ENCODE measurements around the gene KCNMA1.

Gene KCNMA1

DNA sequence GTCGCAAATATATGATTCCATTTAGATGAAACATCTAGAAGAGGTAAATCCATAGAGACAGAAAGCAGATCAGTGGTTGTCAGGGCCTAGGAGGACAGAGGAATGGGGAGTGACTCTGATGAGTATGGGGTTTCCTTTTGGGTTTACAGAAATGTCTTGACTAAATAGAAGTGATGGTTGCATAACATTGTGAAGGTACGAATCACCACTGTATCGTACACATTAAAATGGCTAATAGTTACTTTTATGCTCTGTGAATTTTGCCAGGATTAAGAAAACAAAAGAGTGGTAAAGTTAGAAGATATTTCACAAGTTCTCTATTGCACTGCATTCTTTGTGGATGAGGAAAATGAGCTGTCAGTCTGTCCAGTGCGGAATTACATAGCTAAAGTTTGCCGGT lies 407.4 kb downstream of the KCNMA1 start:
- Histone ChIP-seq H3K27me3 (ENCODE audit: low read length) (no peaks in the 10 kb centered on the region), H3K36me3 (ENCODE audit: low read length) (no peaks in the 10 kb centered on the region), H3F3A (ENCODE audit: insufficient read depth) (no peaks in the 10 kb centered on the region), H3K9ac (ENCODE audit: low read length) (no peak overlapping the region), H3K9me2 (replicated peaks; ENCODE audit: insufficient read depth, low read length) (no peaks in the 10 kb centered on the region), H3K79me2 (ENCODE audit: insufficient read depth, low read length) (no peaks in the 10 kb centered on the region), H3K9me3 (ENCODE audit: insufficient read depth, low read length) (no peaks in the 10 kb centered on the region), H3K4me3 (ENCODE audit: insufficient read depth, low read length, poor library complexity, severe bottlenecking) (no peak overlapping the region), H3K4me2 (ENCODE audit: low read depth, low read length, poor library complexity, severe bottlenecking) (no peak overlapping the region), H3K27ac (ENCODE audit: low read depth, low read length) (no peak overlapping the region), H4K20me1 (ENCODE audit: low read depth, low read length) (no peaks in the 10 kb centered on the region), H2AFZ (ENCODE audit: low read depth, low read length, severe bottlenecking) (no peak overlapping the region)
- no peak for TF ChIP-seq CTCF (IDR thresholded peaks at IDR 0.05; ENCODE audit: insufficient read depth, low read length, poor library complexity, severe bottlenecking)
- no peak for TF ChIP-seq EZH2phosphoT487 (conservative IDR thresholded peaks at IDR 0.05; ENCODE audit: low read length)

DNA sequence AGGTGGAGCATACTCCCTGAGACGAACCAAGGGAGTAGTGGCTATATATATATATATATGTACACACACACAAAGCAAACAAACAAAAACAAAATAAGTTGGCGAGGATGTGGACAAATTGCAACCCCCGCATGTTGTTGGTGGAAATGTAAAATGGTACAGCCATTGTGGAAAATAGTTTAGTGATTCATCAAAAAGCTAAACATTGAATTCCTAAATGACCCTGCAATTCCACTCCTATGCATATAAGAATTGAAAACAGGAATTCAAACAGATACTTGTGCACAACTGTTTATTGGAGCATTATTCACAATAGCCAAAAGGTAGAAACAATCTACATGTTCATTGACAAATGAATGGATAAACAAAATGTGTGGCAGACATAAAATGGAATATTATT lies 407.9 kb downstream of the KCNMA1 start:
- Histone ChIP-seq H3K27me3 (ENCODE audit: low read length) (no peaks in the 10 kb centered on the region), H3K9me3 (ENCODE audit: insufficient read depth, low read length) (no peaks in the 10 kb centered on the region), H3K79me2 (ENCODE audit: insufficient read depth, low read length) (no peaks in the 10 kb centered on the region), H3K9me2 (replicated peaks; ENCODE audit: insufficient read depth, low read length) (no peaks in the 10 kb centered on the region), H4K20me1 (ENCODE audit: low read depth, low read length) (no peaks in the 10 kb centered on the region), H3K36me3 (ENCODE audit: low read length) (no peaks in the 10 kb centered on the region), H3K27ac (ENCODE audit: low read depth, low read length) (no peak overlapping the region), H3K4me2 (ENCODE audit: low read depth, low read length, poor library complexity, severe bottlenecking) (no peak overlapping the region), H3F3A (ENCODE audit: insufficient read depth) (no peaks in the 10 kb centered on the region), H2AFZ (ENCODE audit: low read depth, low read length, severe bottlenecking) (no peak overlapping the region), H3K9ac (ENCODE audit: low read length) (no peak overlapping the region), H3K4me3 (ENCODE audit: insufficient read depth, low read length, poor library complexity, severe bottlenecking) (no peak overlapping the region)
- no peak for TF ChIP-seq EZH2phosphoT487 (conservative IDR thresholded peaks at IDR 0.05; ENCODE audit: low read length)
- no peak for TF ChIP-seq CTCF (IDR thresholded peaks at IDR 0.05; ENCODE audit: insufficient read depth, low read length, poor library complexity, severe bottlenecking)

DNA sequence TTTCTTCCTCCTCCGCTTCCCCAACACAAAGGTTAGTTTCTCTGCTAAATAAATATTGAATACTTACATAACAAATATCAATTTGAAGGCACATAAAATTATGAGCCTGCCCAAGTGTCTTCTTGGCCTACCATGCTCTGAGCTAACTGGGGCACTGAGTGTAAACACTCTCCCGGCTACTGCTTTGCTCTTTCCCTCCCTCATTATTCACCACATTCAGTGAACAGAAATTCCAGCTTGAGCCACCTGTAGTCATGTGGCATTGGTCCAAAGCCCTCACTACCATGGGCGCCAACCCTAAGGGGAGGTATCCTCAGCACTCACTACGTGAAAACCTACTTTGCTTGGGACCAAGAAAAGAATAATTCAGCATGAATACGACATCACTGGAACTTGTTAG lies 409.0 kb downstream of the KCNMA1 start:
- no peaks in the 10 kb centered on the region for H3K9me3 ChIP-seq (ENCODE audit: insufficient read depth, low read length)
- H2AFZ ChIP-seq (ENCODE audit: low read depth, low read length, severe bottlenecking): no peak overlapping the region
- no peak overlapping the region for H3K4me2 ChIP-seq (ENCODE audit: low read depth, low read length, poor library complexity, severe bottlenecking)
- no peak overlapping the region for H3K4me3 ChIP-seq (ENCODE audit: insufficient read depth, low read length, poor library complexity, severe bottlenecking)
- H3K27me3 ChIP-seq (ENCODE audit: low read length): no peaks in the 10 kb centered on the region
- H3K9ac ChIP-seq (ENCODE audit: low read length): no peak overlapping the region
- no peaks in the 10 kb centered on the region for H4K20me1 ChIP-seq (ENCODE audit: low read depth, low read length)
- H3K36me3 ChIP-seq (ENCODE audit: low read length): no peaks in the 10 kb centered on the region
- TF ChIP-seq CTCF (IDR thresholded peaks at IDR 0.05; ENCODE audit: insufficient read depth, low read length, poor library complexity, severe bottlenecking): no peak
- no peak for TF ChIP-seq EZH2phosphoT487 (conservative IDR thresholded peaks at IDR 0.05; ENCODE audit: low read length)
- no peak overlapping the region for H3K27ac ChIP-seq (ENCODE audit: low read depth, low read length)
- no peaks in the 10 kb centered on the region for H3K9me2 ChIP-seq (replicated peaks; ENCODE audit: insufficient read depth, low read length)
- H3K79me2 ChIP-seq (ENCODE audit: insufficient read depth, low read length): no peaks in the 10 kb centered on the region
- no peaks in the 10 kb centered on the region for H3F3A ChIP-seq (ENCODE audit: insufficient read depth)

All from SU-DHL-6 (cell line).